SH-SY5Y (cell line): ENCODE data around the gene IGF1R.
A peak's percentile ranks its signal among the peaks of the same experiment; 100 is the strongest.

Source experiments
- GATA2 ChIP-seq: IDR thresholded peaks from 2 replicates; pipeline ENCODE4 v1.6.1; 2011; ENCODE audit warnings: mild to moderate bottlenecking, low read depth, low read length
- GATA3 ChIP-seq: IDR thresholded peaks from 2 replicates; pipeline ENCODE4 v1.6.1; 2011; ENCODE audit warnings: low read depth, mild to moderate bottlenecking, low read length, moderate library complexity

IGF1R gene

DNA sequence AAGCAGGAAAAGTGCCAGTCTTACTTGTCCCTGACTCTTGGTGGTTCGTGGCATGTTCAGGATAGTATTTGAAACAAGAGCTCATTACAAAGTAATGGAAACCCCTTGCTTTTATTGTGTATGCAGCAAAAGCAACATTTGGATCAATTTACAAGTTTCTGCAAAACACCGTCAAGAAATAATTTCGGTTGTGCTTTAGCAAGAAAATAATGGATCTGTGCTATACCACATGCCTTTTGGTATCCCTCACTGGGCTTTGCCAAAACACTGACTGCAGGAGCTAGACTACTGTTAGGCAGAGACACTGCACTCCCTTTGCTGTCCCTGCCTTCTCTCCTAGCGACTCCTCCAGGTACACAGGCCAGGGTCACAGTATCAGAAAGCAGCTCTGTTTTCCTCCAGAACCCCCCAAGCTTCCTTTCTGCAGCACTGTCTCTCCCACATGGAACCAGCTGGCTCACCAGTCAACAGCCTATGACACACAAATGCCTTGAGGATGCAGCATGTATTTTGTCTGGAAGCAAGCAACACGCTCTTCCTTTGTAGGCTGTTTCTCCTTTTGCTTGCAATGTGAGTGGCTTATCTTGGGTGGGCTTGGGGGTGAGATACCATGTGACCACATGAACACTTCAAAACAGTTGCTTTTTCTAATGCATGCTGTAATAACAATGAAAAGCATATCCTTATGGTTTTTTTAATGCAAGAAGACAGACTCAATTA, 247.8 kb downstream of the IGF1R start:
- TF ChIP-seq GATA2 (no peak), GATA3 (no peak)

- TF ChIP-seq GATA2 (no peak), GATA3 (no peak)
Observed at GRCh38 chr15:98896802-98897732, 248.7 kb downstream of the IGF1R start.

GRCh38 chr15:98898122-98898521, 249.8 kb downstream of the IGF1R start:
- TF ChIP-seq GATA2 (no peak), GATA3 (no peak)

GRCh38 chr15:98899272-98900021, 251.1 kb downstream of the IGF1R start:
- TF ChIP-seq GATA3: no peak
- TF ChIP-seq GATA2: no peak

DNA sequence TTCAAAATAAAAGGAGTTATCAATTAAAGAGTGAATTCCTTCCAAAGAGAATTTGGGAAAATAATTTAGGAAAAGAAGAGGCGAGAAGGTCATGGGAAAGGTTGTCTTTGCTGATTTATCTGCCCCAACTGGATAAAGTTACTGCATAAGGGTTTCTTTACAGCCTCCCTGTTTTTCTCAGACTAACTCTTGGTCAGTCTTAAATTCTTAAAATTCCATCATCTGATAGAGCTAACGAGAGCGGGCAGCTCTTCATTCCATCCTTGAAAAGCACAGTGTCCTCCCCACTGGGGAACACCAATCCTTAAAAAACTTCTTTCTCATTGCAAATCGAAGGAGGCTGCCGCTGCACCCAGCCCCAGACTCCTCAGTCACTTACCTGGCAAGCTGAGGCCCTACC, 252.0 kb downstream of the IGF1R start:
- TF ChIP-seq GATA2 (no peak), GATA3 (no peak)

GRCh38 chr15:98901434-98902072, 253.2 kb downstream of the IGF1R start:
- peak; percentile 13; the same call in 1 of the 2 replicates for TF ChIP-seq GATA2
- no peak for TF ChIP-seq GATA3

DNA sequence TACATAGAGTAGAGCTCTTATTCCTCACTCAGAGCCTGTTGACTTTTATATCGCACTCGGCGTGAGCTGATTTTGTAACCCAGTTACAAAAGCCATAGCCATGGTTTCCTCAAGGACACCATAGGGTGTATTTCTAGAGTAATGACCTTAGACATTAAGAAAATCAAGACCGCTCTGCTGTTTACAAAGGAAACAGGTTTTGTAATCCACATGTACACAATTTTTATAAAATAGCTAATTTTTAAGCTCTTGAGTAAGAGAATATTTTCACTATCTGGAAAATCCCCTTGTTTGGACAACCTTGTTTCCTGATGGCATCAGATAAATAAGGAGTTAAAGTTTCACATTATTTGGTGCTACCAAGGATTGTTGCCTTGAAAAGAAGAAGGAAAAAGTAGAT, 254.6 kb downstream of the IGF1R start:
- no peak for TF ChIP-seq GATA2
- TF ChIP-seq GATA3: no peak

GRCh38 chr15:98903377-98904018, 255.2 kb downstream of the IGF1R start:
- no peak for TF ChIP-seq GATA3

DNA sequence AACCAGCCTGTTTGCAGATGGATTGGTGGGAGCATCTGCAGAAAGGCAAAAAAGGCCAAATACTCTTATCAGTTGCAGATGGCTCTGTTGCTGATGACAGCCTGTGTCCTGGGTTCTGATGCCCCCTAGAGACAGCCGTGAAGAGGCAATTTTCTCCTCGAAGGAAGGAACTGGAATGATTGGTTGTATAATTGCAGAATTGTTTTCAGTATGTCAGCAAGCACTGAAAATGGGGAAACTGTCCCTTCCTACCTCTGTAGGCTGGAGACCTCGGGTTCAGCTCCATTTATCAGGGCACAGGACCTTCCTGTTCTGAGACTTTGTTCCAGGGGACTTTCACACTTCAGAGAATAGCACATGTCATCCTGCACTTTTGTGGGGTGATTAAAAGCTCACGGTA, 256.2 kb downstream of the IGF1R start:
- TF ChIP-seq GATA2: peak; percentile 72
- no peak for TF ChIP-seq GATA3

GRCh38 chr15:98905963-98906711, 257.8 kb downstream of the IGF1R start:
- TF ChIP-seq GATA2 (no peak), GATA3 (no peak)

DNA sequence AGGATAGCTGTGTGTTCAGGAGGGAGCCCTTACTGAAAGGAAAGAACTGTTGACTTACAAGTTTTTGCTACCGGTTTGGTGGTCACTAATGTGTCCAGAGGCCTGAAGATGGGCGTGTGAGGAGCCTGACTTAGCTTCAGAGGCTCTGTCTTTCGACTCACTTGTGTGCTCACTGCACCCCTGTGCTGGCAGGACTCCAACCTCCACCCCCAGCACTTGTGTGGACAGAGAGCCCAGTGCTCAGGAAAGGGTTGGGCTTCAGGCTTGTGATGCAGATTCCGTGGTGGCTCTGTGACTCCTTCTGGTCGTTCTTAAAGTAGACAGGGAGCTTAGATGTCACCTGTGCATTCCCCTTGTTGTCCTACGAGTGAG, 258.4 kb downstream of the IGF1R start:
- TF ChIP-seq GATA3 (no peak), GATA2 (no peak)

DNA sequence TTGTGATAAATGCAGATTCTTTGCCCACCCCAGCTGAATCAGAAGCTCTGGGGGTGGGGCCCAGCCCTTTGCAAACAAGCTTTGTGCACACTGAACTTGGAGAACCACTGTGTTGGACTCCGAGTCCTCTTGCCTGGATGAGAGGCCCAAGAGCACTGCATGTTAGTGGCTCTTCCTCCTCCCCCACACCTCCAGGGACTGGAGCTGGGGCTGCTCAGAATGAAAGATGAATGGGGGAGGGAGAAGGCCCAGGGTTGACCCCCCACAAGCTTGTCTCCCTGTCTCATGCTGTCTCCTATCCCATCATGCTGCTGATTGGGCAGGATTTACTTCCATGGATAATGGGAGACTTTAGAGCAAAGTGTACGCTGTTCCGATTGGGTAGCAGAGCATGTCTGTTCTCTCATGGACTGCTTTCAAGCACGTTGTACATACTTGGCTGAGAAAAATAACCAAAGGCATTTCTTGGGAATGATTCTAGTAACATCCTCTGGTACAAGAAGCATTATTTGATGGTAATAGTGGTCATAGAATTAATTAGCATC, 259.7 kb downstream of the IGF1R start:
- TF ChIP-seq GATA2: no peak
